ENCODE measurements around the gene ADGRL3. TPM values are rescaled to one million over a fixed set of nuclear protein-coding genes. Genes with fewer than 3 reads are reported as not detected.

ADGRL3 gene
- total and polyA plus RNA-seq, 3 donors from 2014 or later = 11.6 to 21.6 (median 12.8) TPM

DNA sequence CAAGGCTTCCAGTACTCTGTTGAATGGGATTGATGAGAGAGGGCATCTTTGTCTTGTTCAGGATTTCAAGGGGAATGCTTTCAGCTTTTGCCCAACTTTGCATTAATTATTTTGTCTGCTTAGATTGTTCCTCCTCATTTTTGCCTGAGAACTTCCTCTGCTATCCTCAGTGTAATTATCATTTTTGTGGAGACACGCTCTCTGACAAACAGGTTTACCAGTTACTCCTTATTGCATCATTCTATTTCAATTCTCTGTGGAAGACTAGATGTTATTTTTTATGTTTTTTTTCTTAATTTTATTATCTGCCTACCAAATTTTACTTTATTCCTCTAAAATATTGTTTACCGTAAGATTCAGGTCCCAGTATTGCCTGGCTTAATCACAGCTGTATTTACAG lies 349.2 kb downstream of the ADGRL3 start:
- no peaks in the 10 kb centered on the region for H3K36me3 ChIP-seq (ENCODE audit: low read depth, missing control alignments)
- no peak for DNase-seq
- no peaks in the 10 kb centered on the region for H3K27me3 ChIP-seq
- no peak for TF ChIP-seq POLR2A (IDR thresholded peaks at IDR 0.05)
- TF ChIP-seq, protein P1, sequence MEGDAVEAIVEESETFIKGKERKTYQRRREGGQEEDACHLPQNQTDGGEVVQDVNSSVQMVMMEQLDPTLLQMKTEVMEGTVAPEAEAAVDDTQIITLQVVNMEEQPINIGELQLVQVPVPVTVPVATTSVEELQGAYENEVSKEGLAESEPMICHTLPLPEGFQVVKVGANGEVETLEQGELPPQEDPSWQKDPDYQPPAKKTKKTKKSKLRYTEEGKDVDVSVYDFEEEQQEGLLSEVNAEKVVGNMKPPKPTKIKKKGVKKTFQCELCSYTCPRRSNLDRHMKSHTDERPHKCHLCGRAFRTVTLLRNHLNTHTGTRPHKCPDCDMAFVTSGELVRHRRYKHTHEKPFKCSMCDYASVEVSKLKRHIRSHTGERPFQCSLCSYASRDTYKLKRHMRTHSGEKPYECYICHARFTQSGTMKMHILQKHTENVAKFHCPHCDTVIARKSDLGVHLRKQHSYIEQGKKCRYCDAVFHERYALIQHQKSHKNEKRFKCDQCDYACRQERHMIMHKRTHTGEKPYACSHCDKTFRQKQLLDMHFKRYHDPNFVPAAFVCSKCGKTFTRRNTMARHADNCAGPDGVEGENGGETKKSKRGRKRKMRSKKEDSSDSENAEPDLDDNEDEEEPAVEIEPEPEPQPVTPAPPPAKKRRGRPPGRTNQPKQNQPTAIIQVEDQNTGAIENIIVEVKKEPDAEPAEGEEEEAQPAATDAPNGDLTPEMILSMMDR (IDR thresholded peaks at IDR 0.05) = no peak
- H3K4me1 ChIP-seq = no peaks in the 10 kb centered on the region
- WGBS, 2 donors = 98% methylated on average over 2 of the region's 2 CpGs
- intact Hi-C loops (cut with DNase I; ENCODE audit: low total_unique reads) = no loop called here
- no peak overlapping the region for H3K27ac ChIP-seq
- H3K9me3 ChIP-seq = no peaks in the 10 kb centered on the region
- no peak overlapping the region for H3K4me3 ChIP-seq

DNA sequence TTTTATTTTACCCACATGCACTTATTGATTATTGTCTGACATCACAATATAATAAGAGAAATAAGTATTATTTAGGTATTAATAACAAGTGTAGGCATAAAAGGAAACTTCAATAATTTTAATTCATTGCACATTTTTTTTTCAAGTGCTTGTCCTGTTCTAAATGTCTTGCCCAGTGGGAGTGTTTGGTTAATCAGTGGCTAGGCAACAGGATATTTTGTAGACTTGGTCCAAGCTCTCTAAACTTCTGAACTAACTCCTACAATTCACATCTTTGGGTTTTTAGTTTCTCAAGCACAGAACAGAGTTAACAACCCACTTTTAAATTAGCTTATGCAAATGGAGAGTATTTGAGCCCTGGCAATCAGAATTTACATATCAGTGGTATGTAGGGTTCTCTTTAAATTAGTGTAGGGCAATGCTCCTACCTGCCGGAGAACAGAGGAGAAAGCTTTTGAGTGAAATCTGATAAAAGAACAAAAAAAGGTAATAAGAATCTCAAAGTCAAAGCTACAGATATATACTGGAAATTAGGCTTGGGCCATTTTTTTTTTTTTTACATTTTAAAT lies 353.5 kb downstream of the ADGRL3 start:
- no peak overlapping the region for H3K27ac ChIP-seq
- intact Hi-C loops (cut with DNase I; ENCODE audit: low total_unique reads) = no loop called here
- H3K4me1 ChIP-seq = no peaks in the 10 kb centered on the region
- no peaks in the 10 kb centered on the region for H3K9me3 ChIP-seq
- H3K36me3 ChIP-seq (ENCODE audit: low read depth, missing control alignments) = no peaks in the 10 kb centered on the region
- TF ChIP-seq, protein P1 (IDR thresholded peaks at IDR 0.05) = no peak
- TF ChIP-seq POLR2A (IDR thresholded peaks at IDR 0.05) = no peak
- no peak overlapping the region for H3K4me3 ChIP-seq
- no peak for DNase-seq
- 96 to 97% methylated on average over 1 of the region's 1 CpG for WGBS, 2 donors
- no peaks in the 10 kb centered on the region for H3K27me3 ChIP-seq

DNA sequence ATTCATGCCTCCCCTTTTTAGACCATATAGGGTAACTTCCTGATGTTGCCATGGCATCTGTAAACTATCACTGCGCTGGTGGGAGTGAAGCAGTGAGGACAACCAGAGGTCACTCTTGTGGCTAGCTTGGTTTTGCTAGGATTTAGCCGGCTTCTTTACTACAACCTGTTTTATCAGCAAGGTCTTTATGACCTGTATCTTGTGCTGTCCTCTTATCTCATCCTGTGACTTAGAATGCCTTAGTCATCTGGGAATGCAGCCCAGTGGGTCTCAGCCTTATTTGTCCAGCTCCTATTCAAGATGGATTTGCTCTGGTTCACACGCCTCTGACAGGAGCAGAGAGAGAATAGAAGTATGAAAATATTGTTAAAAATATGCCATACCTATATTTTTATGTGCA lies 355.7 kb downstream of the ADGRL3 start:
- Histone ChIP-seq H3K27me3 (no peaks in the 10 kb centered on the region), H3K9me3 (no peaks in the 10 kb centered on the region), H3K36me3 (ENCODE audit: low read depth, missing control alignments) (no peaks in the 10 kb centered on the region), H3K4me3 (no peak overlapping the region), H3K4me1 (no peaks in the 10 kb centered on the region), H3K27ac (no peak overlapping the region)
- 41 to 42% methylated on average over 3 of the region's 3 CpGs for WGBS, 2 donors
- intact Hi-C loops (cut with DNase I; ENCODE audit: low total_unique reads) = no loop called here
- DNase-seq = peak; percentile 38
- TF ChIP-seq, protein P1 (IDR thresholded peaks at IDR 0.05) = no peak
- TF ChIP-seq POLR2A (IDR thresholded peaks at IDR 0.05) = no peak

DNA sequence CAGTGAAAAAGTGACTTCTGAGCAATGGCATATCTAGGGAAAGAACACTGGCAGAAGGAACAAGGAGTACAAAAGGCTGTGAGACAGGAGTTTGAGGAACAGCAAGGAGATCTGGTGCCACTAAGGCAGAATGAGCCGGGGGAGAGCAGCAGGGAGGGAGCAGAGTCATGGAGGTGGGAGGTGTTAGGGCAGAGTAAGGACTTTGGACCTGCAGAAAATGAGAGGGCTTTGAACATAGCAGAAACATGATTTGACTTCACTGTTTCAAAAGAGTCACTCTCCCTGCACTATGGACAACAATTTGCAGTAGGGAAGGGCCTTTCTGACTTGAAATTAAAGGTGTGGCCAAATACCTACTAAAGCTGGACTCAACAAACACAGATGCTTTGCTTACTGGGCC lies 356.2 kb downstream of the ADGRL3 start:
- TF ChIP-seq, protein P1 (IDR thresholded peaks at IDR 0.05) = no peak
- no peak for TF ChIP-seq POLR2A (IDR thresholded peaks at IDR 0.05)
- Histone ChIP-seq H3K27me3 (no peaks in the 10 kb centered on the region), H3K9me3 (no peaks in the 10 kb centered on the region), H3K27ac (no peak overlapping the region), H3K4me1 (no peaks in the 10 kb centered on the region), H3K36me3 (ENCODE audit: low read depth, missing control alignments) (no peaks in the 10 kb centered on the region), H3K4me3 (no peak overlapping the region)
- 50 to 63% methylated on average over 1 of the region's 1 CpG for WGBS, 2 donors
- intact Hi-C loops (cut with DNase I; ENCODE audit: low total_unique reads) = no loop called here
- no peak for DNase-seq

DNA sequence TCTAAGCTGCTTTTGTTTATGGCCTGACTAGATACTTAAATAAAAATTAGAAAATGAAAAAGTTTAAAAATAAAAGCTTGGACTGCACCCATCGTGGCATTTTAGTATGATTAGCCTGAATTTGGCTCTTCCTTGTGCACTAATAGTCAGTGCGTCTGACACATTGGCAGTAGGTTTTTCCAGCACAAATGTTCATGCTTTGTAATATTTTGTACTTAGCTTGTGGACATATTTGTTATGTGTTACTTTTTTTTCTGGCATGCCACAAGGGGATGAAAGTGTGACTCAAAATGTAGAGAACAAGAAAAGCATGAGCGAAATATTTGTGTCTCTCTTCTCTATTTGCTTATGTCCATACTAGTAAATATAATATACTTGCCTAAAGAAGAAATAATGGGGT lies 359.3 kb downstream of the ADGRL3 start:
- Histone ChIP-seq H3K4me3 (no peak overlapping the region), H3K27ac (no peak overlapping the region), H3K9me3 (no peaks in the 10 kb centered on the region), H3K27me3 (no peaks in the 10 kb centered on the region), H3K4me1 (no peaks in the 10 kb centered on the region), H3K36me3 (ENCODE audit: low read depth, missing control alignments) (no peaks in the 10 kb centered on the region)
- no peak for DNase-seq
- WGBS, 2 donors = 78 to 81% methylated on average over 3 of the region's 3 CpGs
- intact Hi-C loops (cut with DNase I; ENCODE audit: low total_unique reads) = no loop called here
- TF ChIP-seq, protein P1 (IDR thresholded peaks at IDR 0.05) = no peak
- TF ChIP-seq POLR2A (IDR thresholded peaks at IDR 0.05) = no peak
